Neural cell (in vitro differentiated cells): ENCODE results near the gene MYBBP1A. TPM values are rescaled to one million over a fixed set of nuclear protein-coding genes. Genes with fewer than 3 reads are reported as not detected.

Experiments used
- H2AFZ ChIP-seq: fragments of 200-600, 300-800 bp; sonication (generic), shearing (Covaris generic); 2 replicates; pipeline ENCODE4 v1.6.0; 2014; ENCODE audit warnings: low read depth, mild to moderate bottlenecking, antibody characterized with exemption, low read length, moderate library complexity
- H3F3A ChIP-seq: fragments of 200-600 bp; shearing (Covaris generic); 2 replicates; pipeline ENCODE4 v1.6.1; 2016; ENCODE audit warnings: mild to moderate bottlenecking, moderate library complexity, mixed read lengths, antibody characterized with exemption, low read length; ENCODE audit not compliant: insufficient read depth, poor library complexity, severe bottlenecking
- H3K27ac ChIP-seq: fragments of 200-600, 300-800 bp; sonication (generic), shearing (Covaris generic); 2 replicates; pipeline ENCODE4 v1.5.1; 2014; ENCODE audit warnings: mild to moderate bottlenecking, low read length, moderate library complexity
- H3K27me3 ChIP-seq: fragments of 300-800, 200-600 bp; sonication (generic), shearing (Covaris generic); 2 replicates; pipeline ENCODE4 v1.6.0; 2014; ENCODE audit warnings: mild to moderate bottlenecking, low read depth, low read length, moderate library complexity; ENCODE audit not compliant: insufficient read depth
- H3K36me3 ChIP-seq: fragments of 300-800, 200-600 bp; sonication (generic), shearing (Covaris generic); 2 replicates; pipeline ENCODE4 v1.5.1; 2014; ENCODE audit warnings: mild to moderate bottlenecking, antibody characterized with exemption, low read length, moderate library complexity; ENCODE audit not compliant: insufficient read depth
- H3K4me2 ChIP-seq: fragments of 300-800, 200-600 bp; sonication (generic), shearing (Covaris generic); 2 replicates; pipeline ENCODE4 v1.6.0; 2014; ENCODE audit warnings: mild to moderate bottlenecking, low read length
- H3K4me3 ChIP-seq: fragments of 300-800, 200-600 bp; sonication (generic), shearing (Covaris generic); 2 replicates; pipeline ENCODE4 v1.5.1; 2014; ENCODE audit warnings: mild to moderate bottlenecking, low read length, moderate library complexity
- H3K79me2 ChIP-seq: fragments of 200-600 bp; shearing (Covaris generic); replicated peaks from 2 replicates; pipeline ENCODE4 v1.6.0; 2014; ENCODE audit warnings: mild to moderate bottlenecking, low read length, moderate library complexity; ENCODE audit not compliant: insufficient read depth
- H3K9ac ChIP-seq: fragments of 300-800, 200-600 bp; sonication (generic), shearing (Covaris generic); 2 replicates; pipeline ENCODE4 v1.6.1; 2016; ENCODE audit warnings: mild to moderate bottlenecking, low read length, mixed read lengths
- H3K9me2 ChIP-seq: fragments of 200-600 bp; shearing (Covaris generic); 2 replicates; pipeline ENCODE4 v1.6.1; 2016; ENCODE audit warnings: mild to moderate bottlenecking, low read length, mixed read lengths; ENCODE audit not compliant: insufficient read depth
- H3K9me3 ChIP-seq: fragments of 200-600, 300-800 bp; sonication (generic), shearing (Covaris generic); 2 replicates; pipeline ENCODE4 v1.6.1; 2016; ENCODE audit warnings: mild to moderate bottlenecking, mixed run types, low read length, moderate library complexity, mixed read lengths
- H4K20me1 ChIP-seq: fragments of 200-600 bp; shearing (Covaris generic); 2 replicates; pipeline ENCODE4 v1.6.1; 2016; ENCODE audit warnings: mild to moderate bottlenecking, mixed run types; ENCODE audit not compliant: insufficient read depth
- CTCF ChIP-seq: fragments of 450-650 bp; IDR thresholded peaks from 2 replicates; pipeline ENCODE4 v1.5.1; 2014; ENCODE audit warnings: antibody characterized with exemption, mild to moderate bottlenecking, moderate library complexity; ENCODE audit not compliant: poor library complexity, severe bottlenecking
- EP300 ChIP-seq: fragments of 450-650 bp; conservative IDR thresholded peaks from 2 replicates; pipeline ENCODE4 v1.6.1; 2014; ENCODE audit warnings: antibody characterized with exemption, mild to moderate bottlenecking, moderate library complexity; ENCODE audit not compliant: poor library complexity, severe bottlenecking
- EZH2 ChIP-seq: fragments of 200-600, 300-800 bp; shearing (Covaris generic), sonication (generic); IDR thresholded peaks from 2 replicates; pipeline ENCODE4 v1.6.1; 2014; ENCODE audit warnings: antibody characterized with exemption, low read length, borderline replicate concordance, mild to moderate bottlenecking; ENCODE audit not compliant: insufficient read depth, poor library complexity, severe bottlenecking
- MXI1 ChIP-seq: fragments of 450-650 bp; conservative IDR thresholded peaks from 2 replicates; pipeline ENCODE4 v1.6.1; 2014; ENCODE audit warnings: antibody characterized with exemption, mild to moderate bottlenecking; ENCODE audit not compliant: poor library complexity, severe bottlenecking
- POLR2AphosphoS5 ChIP-seq: IDR thresholded peaks from 2 replicates; pipeline ENCODE4 v1.6.1; 2012
- RAD21 ChIP-seq: fragments of 450-650 bp; conservative IDR thresholded peaks from 2 replicates; pipeline ENCODE4 v1.6.1; 2014; ENCODE audit warnings: antibody characterized with exemption, mild to moderate bottlenecking, moderate library complexity
- REST ChIP-seq: IDR thresholded peaks from 2 replicates; pipeline ENCODE4 v1.6.1; 2012; ENCODE audit warnings: borderline replicate concordance
- SMC3 ChIP-seq: fragments of 450-650 bp; conservative IDR thresholded peaks from 2 replicates; pipeline ENCODE4 v1.6.1; 2014; ENCODE audit warnings: antibody characterized with exemption, mild to moderate bottlenecking, moderate library complexity; ENCODE audit not compliant: poor library complexity
- TAF1 ChIP-seq: IDR thresholded peaks from 2 replicates; pipeline ENCODE4 v1.6.1; 2012; ENCODE audit warnings: low read depth
- polyA plus RNA-seq: library from polyadenylated mRNA; depleted of rRNA; stranded (reverse); fragments of >200 nt; gene quantifications from 2 replicates; pipeline ENCODE4 v1.2.3, GENCODE V29; 2014

The MYBBP1A gene
- polyA plus RNA-seq, 1 donor from 2014 or later = 15.6 TPM

GRCh38 chr17:4593021-4593421 lies 37.8 kb upstream of the MYBBP1A start:
- no peaks in the 10 kb centered on the region for H3K36me3 ChIP-seq
- H3K27ac ChIP-seq = no peak overlapping the region
- H3K4me2 ChIP-seq = no peak overlapping the region
- H4K20me1 ChIP-seq = no peaks in the 10 kb centered on the region
- no peaks in the 10 kb centered on the region for H3K27me3 ChIP-seq
- no peak overlapping the region for H3K4me3 ChIP-seq
- H3K9me2 ChIP-seq = no peaks in the 10 kb centered on the region
- H3K9ac ChIP-seq = no peak overlapping the region
- no peak overlapping the region for H2AFZ ChIP-seq
- H3F3A ChIP-seq = no peaks in the 10 kb centered on the region
- H3K79me2 ChIP-seq = no peaks in the 10 kb centered on the region
- no peak for TF ChIP-seq REST
- TF ChIP-seq MXI1 = no peak
- TF ChIP-seq POLR2AphosphoS5 = no peak
- TF ChIP-seq RAD21 = no peak
- no peak for TF ChIP-seq EP300
- no peak for TF ChIP-seq TAF1
- TF ChIP-seq CTCF = no peak
- no peak for TF ChIP-seq EZH2
- TF ChIP-seq SMC3 = no peak
- H3K9me3 ChIP-seq = no peaks in the 10 kb centered on the region

- Histone ChIP-seq H3K36me3 (no peaks in the 10 kb centered on the region), H3F3A (no peaks in the 10 kb centered on the region), H2AFZ (no peak overlapping the region), H3K79me2 (no peaks in the 10 kb centered on the region), H3K4me2 (no peak overlapping the region), H3K4me3 (no peak overlapping the region), H3K9ac (no peak overlapping the region), H3K27me3 (no peaks in the 10 kb centered on the region), H4K20me1 (no peaks in the 10 kb centered on the region), H3K27ac (no peak overlapping the region), H3K9me2 (no peaks in the 10 kb centered on the region), H3K9me3 (no peaks in the 10 kb centered on the region)
- no peak for TF ChIP-seq REST
- TF ChIP-seq TAF1 = no peak
- no peak for TF ChIP-seq EP300
- no peak for TF ChIP-seq RAD21
- TF ChIP-seq EZH2 = no peak
- TF ChIP-seq CTCF = no peak
- no peak for TF ChIP-seq SMC3
- TF ChIP-seq MXI1 = no peak
- TF ChIP-seq POLR2AphosphoS5 = no peak
Measured at GRCh38 chr17:4592240-4593005, 37.2 kb upstream of the MYBBP1A start.
